Caco-2 (cell line): Measurements from ENCODE around the gene HSD11B2. TPM values are rescaled to one million over a fixed set of nuclear protein-coding genes. Genes with fewer than 3 reads are reported as not detected.
"Not testable (repeated sequence)": the region's sequence is repeated elsewhere in the genome, so short reads cannot be mapped to it uniquely, and the experiment has no call there.

Source experiments
- BruUV-seq: library from RNA; stranded (reverse); fragments of 400-500 nt; replicated peaks from 2 replicates; lab custom pipeline; 2021; lab: Mats Ljungman, UMichigan
- CTCF ChIA-PET: fragments of 300-600 bp; sonication (Branson Sonifier 250); formaldehyde crosslinking; loops from one replicate; lab custom pipeline; 2022; ENCODE audit warnings: antibody characterized with exemption; lab: Charles Lee
- POLR2A ChIA-PET: fragments of 300-600 bp; sonication (Branson Sonifier 250); formaldehyde crosslinking; loops from one replicate; lab custom pipeline; 2022; ENCODE audit warnings: antibody characterized with exemption; lab: Charles Lee
- DNase-seq, 2 experiments: peaks; one replicate each; pipeline versions ENCODE4 v3.0.0 to v3.0.0-alpha.2; 2020 to 2022
- H3K27me3 ChIP-seq: replicated peaks from 2 replicates; pipeline ENCODE4 v1.6.0; 2011; ENCODE audit warnings: low read length; ENCODE audit not compliant: control insufficient read depth, insufficient read depth
- H3K36me3 ChIP-seq: 2 replicates; pipeline ENCODE4 v1.5.1; 2011; ENCODE audit warnings: low read length; ENCODE audit not compliant: control insufficient read depth, insufficient read depth
- H3K4me1 ChIP-seq: fragments of 250-450 bp; sonication (Bioruptor Pico); 2 replicates; pipeline ENCODE4 v1.5.1; 2020; ENCODE audit warnings: mild to moderate bottlenecking
- H3K4me3 ChIP-seq: 2 replicates; pipeline ENCODE4 v1.5.1; 2011; ENCODE audit warnings: low read depth, mild to moderate bottlenecking, control low read depth, low read length
- H3K9me3 ChIP-seq: fragments of 250-450 bp; sonication (Bioruptor Pico); 2 replicates; pipeline ENCODE4 v1.5.1; 2020; ENCODE audit warnings: mild to moderate bottlenecking, moderate library complexity
- H3K27ac Mint-ChIP-seq: one replicate; pipeline ENCODE4 v1.8.0; 2022; ENCODE audit warnings: mixed read lengths; ENCODE audit not compliant: unreplicated experiment
- H3K27me3 Mint-ChIP-seq: one replicate; pipeline ENCODE4 v1.8.0; 2022; ENCODE audit warnings: mixed read lengths; ENCODE audit not compliant: insufficient read depth, unreplicated experiment
- H3K36me3 Mint-ChIP-seq: one replicate; pipeline ENCODE4 v1.8.0; 2022; ENCODE audit warnings: mild to moderate bottlenecking, mixed read lengths; ENCODE audit not compliant: insufficient read depth, unreplicated experiment
- H3K4me1 Mint-ChIP-seq: one replicate; pipeline ENCODE4 v1.8.0; 2022; ENCODE audit warnings: low read depth, mixed read lengths; ENCODE audit not compliant: unreplicated experiment
- H3K4me3 Mint-ChIP-seq: one replicate; pipeline ENCODE4 v1.8.0; 2022; ENCODE audit warnings: mild to moderate bottlenecking, moderate library complexity, mixed read lengths; ENCODE audit not compliant: unreplicated experiment
- H3K9me3 Mint-ChIP-seq: one replicate; pipeline ENCODE4 v1.8.0; 2022; ENCODE audit warnings: mixed read lengths; ENCODE audit not compliant: unreplicated experiment
- CTCF ChIP-seq, 2 experiments: fragments of 200-600 bp in 1 of 2; IDR thresholded peaks; 1 replicate in 1 of 2; 2 replicates in 1 of 2; pipeline versions ENCODE4 v1.5.1 to v1.8.0; 2011 to 2022; ENCODE audit warnings: antibody characterized with exemption in 1 of 2, control low read depth in 1 of 2, inconsistent platforms in 1 of 2, low read depth in 1 of 2, low read length in 1 of 2, mild to moderate bottlenecking in 1 of 2, moderate library complexity in 1 of 2; ENCODE audit not compliant: insufficient read depth in 1 of 2, severe bottlenecking in 1 of 2, unreplicated experiment in 1 of 2
- intact Hi-C: fragments of 100-400 bp; cut with micrococcal nuclease; formaldehyde crosslinking; loops from one replicate; pipeline ENCODE4 v1.10.0; 2022; ENCODE audit not compliant: unreplicated experiment
- total RNA-seq: library from RNA; stranded (reverse); gene quantifications from 2 replicates; pipeline ENCODE4 v1.2.3, GENCODE V29; 2022

HSD11B2 gene
- total RNA-seq, 1 experiment from 2014 or later = 11.3 TPM

DNA sequence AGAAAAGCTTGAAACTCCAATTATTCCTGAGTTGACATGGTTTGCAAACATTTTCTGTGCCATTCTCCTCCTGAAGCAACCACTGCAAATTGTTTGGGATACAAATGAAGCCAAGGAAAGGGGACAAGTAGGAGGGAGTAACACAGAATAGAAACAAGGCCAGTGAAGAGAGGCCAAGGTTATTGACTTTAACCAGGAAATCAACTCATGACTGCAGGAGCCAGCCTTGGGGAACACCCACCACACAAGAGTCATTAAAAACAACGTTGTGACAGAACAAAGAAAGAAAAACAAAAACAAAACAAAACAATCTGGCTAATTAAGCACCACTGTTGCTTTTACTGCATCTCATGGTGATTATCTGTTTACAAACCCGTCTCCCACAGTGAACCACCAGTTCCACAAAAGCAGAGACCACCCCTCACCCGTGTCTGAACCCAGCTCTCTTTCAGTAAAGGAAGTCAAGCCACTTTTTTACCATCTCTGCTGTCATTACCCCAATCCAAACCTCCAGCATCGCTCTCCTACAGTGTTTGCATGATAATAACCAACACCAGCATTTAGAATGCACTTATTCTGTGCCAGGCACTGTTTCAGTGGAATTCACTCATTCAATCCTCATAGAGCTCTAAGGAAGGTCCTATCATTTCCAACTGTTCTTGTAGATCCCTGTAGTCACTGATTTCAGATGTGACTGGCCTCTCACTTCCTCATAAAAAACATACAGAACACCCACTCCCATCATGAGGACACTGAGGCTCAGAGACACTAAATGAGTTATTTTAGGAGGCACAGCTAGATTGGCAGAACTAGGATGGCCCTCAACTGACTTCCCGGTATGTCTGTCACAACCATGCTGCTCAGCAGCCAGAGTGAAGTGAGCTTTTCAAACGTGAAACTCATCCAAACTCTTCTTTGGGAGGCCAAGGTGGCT lies 16.7 kb upstream of the HSD11B2 start:
- Mint-ChIP-seq H3K27ac (peak overlapping the region; percentile 30), H3K36me3 (no peaks in the 10 kb centered on the region), H3K27me3 (no peaks in the 10 kb centered on the region), H3K4me3 (no peak overlapping the region), H3K4me1 (peaks cover 44% of the 10 kb centered on the region), H3K9me3 (no peaks in the 10 kb centered on the region)
- no peaks in the 10 kb centered on the region for H3K9me3 ChIP-seq
- H3K4me1 ChIP-seq = peaks cover 42% of the 10 kb centered on the region
- H3K4me3 ChIP-seq = no peak overlapping the region
- no peaks in the 10 kb centered on the region for H3K27me3 ChIP-seq
- no peak for DNase-seq
- intact Hi-C loops = no loop called here
- CTCF ChIA-PET = interaction anchor here (0.7 to 1.0 kb wide), 2 partner anchors 14 to 551 kb away, joined by 3 to 7 read pairs; no protein-coding TSS in a partner anchor
- H3K36me3 ChIP-seq = no peaks in the 10 kb centered on the region
- no TSS peak for BruUV-seq
- no peak for TF ChIP-seq CTCF (IDR thresholded peaks at IDR 0.05; ENCODE audit: insufficient read depth in 1 of 2, low read depth in 1 of 2, low read length in 1 of 2, severe bottlenecking in 1 of 2, unreplicated experiment in 1 of 2)
- POLR2A ChIA-PET = no interaction called here

- CTCF ChIA-PET, BruUV-seq, DNase-seq, H3K36me3 Mint-ChIP-seq, H3K4me3 Mint-ChIP-seq, H3K27ac Mint-ChIP-seq, POLR2A ChIA-PET, H3K9me3 Mint-ChIP-seq, H3K27me3 Mint-ChIP-seq, H3K27me3 ChIP-seq, H3K4me3 ChIP-seq, intact Hi-C loops, H3K36me3 ChIP-seq, H3K9me3 ChIP-seq: not testable (repeated sequence)
- H3K4me1 ChIP-seq = peaks cover 49% of the 10 kb centered on the region
- H3K4me1 Mint-ChIP-seq = peaks cover 51% of the 10 kb centered on the region
Measured at GRCh38 chr16:67415421-67415820, 15.5 kb upstream of the HSD11B2 start.

GRCh38 chr16:67415872-67416793 lies 14.8 kb upstream of the HSD11B2 start, which contains the start of gene ZDHHC1:
ZDHHC1 (minus strand) TSS chr16:67416477; CDS start chr16:67407775, 8,702 bp downstream.
- ChIA-PET CTCF (interaction anchor here (2.3 kb wide), 1 partner anchor 12 kb away, joined by 12 read pairs; no protein-coding TSS in a partner anchor), POLR2A (no interaction called here)
- Mint-ChIP-seq H3K36me3 (no peaks in the 10 kb centered on the region), H3K4me1 (peaks cover 46% of the 10 kb centered on the region), H3K4me3 (no peak within 1 kb of the TSS), H3K27ac (peak within 1 kb of the TSS; percentile 59), H3K27me3 (no peaks in the 10 kb centered on the region), H3K9me3 (no peaks in the 10 kb centered on the region)
- Histone ChIP-seq H3K27me3 (no peaks in the 10 kb centered on the region), H3K4me3 (no peak within 1 kb of the TSS), H3K4me1 (peaks cover 44% of the 10 kb centered on the region), H3K36me3 (no peaks in the 10 kb centered on the region), H3K9me3 (no peaks in the 10 kb centered on the region)
- no TSS peak for BruUV-seq
- DNase-seq = no peak
- TF ChIP-seq CTCF (IDR thresholded peaks at IDR 0.05; ENCODE audit: insufficient read depth in 1 of 2, low read depth in 1 of 2, low read length in 1 of 2, severe bottlenecking in 1 of 2, unreplicated experiment in 1 of 2) = no peak
- intact Hi-C loops = no loop called here
